BLaER1 treated with 17β-estradiol and CSF1 and Interleukin-3, amounts not matched to agents 10 nM and 100 nM (cell line): Measurements from ENCODE around the gene GSTO2.
"Not testable (repeated sequence)": the region's sequence is repeated elsewhere in the genome, so short reads cannot be mapped to it uniquely, and the experiment has no call there.

Source experiments
- H3K27ac ChIP-seq, 11 experiments: shearing (Covaris generic); formaldehyde crosslinking; 2 replicates each; pipeline ENCODE4 v1.8.1; 2022
- H3K27me3 ChIP-seq, 11 experiments: shearing (Covaris generic); formaldehyde crosslinking; 2 replicates each; pipeline ENCODE4 v1.8.1; 2022
- H3K36me3 ChIP-seq, 11 experiments: shearing (Covaris generic); formaldehyde crosslinking; 2 replicates each; pipeline ENCODE4 v1.8.1; 2022
- H3K4me1 ChIP-seq, 10 experiments: shearing (Covaris generic); formaldehyde crosslinking; 2 replicates each; pipeline ENCODE4 v1.8.1; 2022
- H3K4me2 ChIP-seq, 11 experiments: shearing (Covaris generic); formaldehyde crosslinking; 2 replicates each; pipeline ENCODE4 v1.8.1; 2022
- H3K4me3 ChIP-seq, 10 experiments: shearing (Covaris generic); formaldehyde crosslinking; 2 replicates each; pipeline ENCODE4 v1.8.1; 2022
- H3K9ac ChIP-seq, 11 experiments: shearing (Covaris generic); formaldehyde crosslinking; 2 replicates each; pipeline ENCODE4 v1.8.1; 2022
- H3K9me3 ChIP-seq, 11 experiments: shearing (Covaris generic); formaldehyde crosslinking; replicated peaks in 1 of 11; 2 replicates each; pipeline ENCODE4 v1.8.1; 2022
- H4K20me1 ChIP-seq, 11 experiments: shearing (Covaris generic); formaldehyde crosslinking; 2 replicates each; pipeline ENCODE4 v1.8.1; 2022
- Cebpa-rat ChIP-seq, 11 experiments: shearing (Covaris generic); IDR thresholded peaks; 2 replicates each; pipeline ENCODE4 v1.8.1; 2022

GSTO2 gene

GRCh38 chr10:104235801-104236200, 33.2 kb upstream of the GSTO2 start:
- Histone ChIP-seq H3K4me1 (peaks cover 0 to 13% (median 5%) of the 10 kb centered on the region in 10 experiments; a peak in 7 of 20 replicates), H3K9ac (no peak overlapping the region), H3K27me3 (peaks cover 21 to 32% (median 29%) of the 10 kb centered on the region in 11 experiments), H3K36me3 (0 out of 22 replicates have a peak, but pooled peaks cover 0 to 4% (median 0%) of the 10 kb centered on the region in 11 experiments), H3K27ac (no peak overlapping the region), H3K4me3 (no peak overlapping the region), H3K4me2 (no peak overlapping the region), H3K9me3 (peaks cover 38 to 51% (median 44%) of the 10 kb centered on the region in 11 experiments), H4K20me1 (no peaks in the 10 kb centered on the region)
- TF ChIP-seq Cebpa-rat (IDR thresholded peaks at IDR 0.05), result no peak

- H3K27me3 ChIP-seq, result no peaks in the 10 kb centered on the region
- no peak overlapping the region for H3K4me3 ChIP-seq
- peaks cover 0 to 13% (median 0%) of the 10 kb centered on the region in 10 experiments; a peak in 3 of 20 replicates for H3K4me1 ChIP-seq
- peak overlapping the region in 2 of 11 experiments; percentile 8 to 13; a peak in 2 of 22 replicates for H3K4me2 ChIP-seq
- TF ChIP-seq Cebpa-rat (IDR thresholded peaks at IDR 0.05), result no peak
- no peak overlapping the region for H3K9ac ChIP-seq
- no peaks in the 10 kb centered on the region for H3K36me3 ChIP-seq
- peaks cover 12 to 22% (median 15%) of the 10 kb centered on the region in 11 experiments for H3K9me3 ChIP-seq
- H3K27ac ChIP-seq, result no peak overlapping the region
- H4K20me1 ChIP-seq, result no peaks in the 10 kb centered on the region
Observed at GRCh38 chr10:104240078-104240477, 28.9 kb upstream of the GSTO2 start.

GRCh38 chr10:104242545-104242944, 26.4 kb upstream of the GSTO2 start:
- peaks cover 0 to 31% (median 0%) of the 10 kb centered on the region in 10 experiments; a peak in 6 of 20 replicates for H3K4me1 ChIP-seq
- H3K4me2 ChIP-seq, result no peak overlapping the region
- peaks cover 13 to 36% (median 28%) of the 10 kb centered on the region in 11 experiments for H3K9me3 ChIP-seq
- H3K27ac ChIP-seq, result no peak overlapping the region
- no peak for TF ChIP-seq Cebpa-rat (IDR thresholded peaks at IDR 0.05)
- no peaks in the 10 kb centered on the region for H4K20me1 ChIP-seq
- H3K4me3 ChIP-seq, result no peak overlapping the region
- H3K27me3 ChIP-seq, result no peaks in the 10 kb centered on the region
- no peaks in the 10 kb centered on the region for H3K36me3 ChIP-seq
- no peak overlapping the region for H3K9ac ChIP-seq

- H3K9ac ChIP-seq, H3K27me3 ChIP-seq, H3K36me3 ChIP-seq, H3K27ac ChIP-seq, H3K4me2 ChIP-seq, H4K20me1 ChIP-seq, H3K4me3 ChIP-seq: not testable (repeated sequence)
- peaks cover 0 to 36% (median 0%) of the 10 kb centered on the region in 10 experiments; a peak in 6 of 20 replicates for H3K4me1 ChIP-seq
- H3K9me3 ChIP-seq, result peaks cover 13 to 40% (median 31%) of the 10 kb centered on the region in 11 experiments
Observed at GRCh38 chr10:104243009-104243408, 26.0 kb upstream of the GSTO2 start.

GRCh38 chr10:104243512-104243911, 25.5 kb upstream of the GSTO2 start:
- Histone ChIP-seq H3K4me3 (no peak overlapping the region), H3K36me3 (no peaks in the 10 kb centered on the region), H3K9ac (no peak overlapping the region), H3K9me3 (peaks cover 16 to 42% (median 31%) of the 10 kb centered on the region in 11 experiments), H3K27ac (no peak overlapping the region), H3K27me3 (no peaks in the 10 kb centered on the region), H3K4me1 (peaks cover 0 to 41% (median 0%) of the 10 kb centered on the region in 10 experiments; a peak in 6 of 20 replicates), H4K20me1 (no peaks in the 10 kb centered on the region), H3K4me2 (no peak overlapping the region)
- TF ChIP-seq Cebpa-rat (IDR thresholded peaks at IDR 0.05), result no peak

- Histone ChIP-seq H3K27ac (no peak overlapping the region), H3K4me1 (peaks cover 0 to 34% (median 0%) of the 10 kb centered on the region in 10 experiments; a peak in 6 of 20 replicates), H3K27me3 (no peaks in the 10 kb centered on the region), H3K4me3 (no peak overlapping the region), H3K4me2 (no peak overlapping the region), H3K36me3 (no peaks in the 10 kb centered on the region), H3K9me3 (peaks cover 22 to 48% (median 32%) of the 10 kb centered on the region in 11 experiments), H3K9ac (no peak overlapping the region), H4K20me1 (no peaks in the 10 kb centered on the region)
- no peak for TF ChIP-seq Cebpa-rat (IDR thresholded peaks at IDR 0.05)
Observed at GRCh38 chr10:104245066-104245632, 23.8 kb upstream of the GSTO2 start.

- TF ChIP-seq Cebpa-rat (IDR thresholded peaks at IDR 0.05), result no peak
- Histone ChIP-seq H3K9me3 (peaks cover 22 to 48% (median 32%) of the 10 kb centered on the region in 11 experiments), H3K4me2 (peak overlapping the region in 4 of 11 experiments; percentile 24 to 57 (median 44); a peak in 6 of 22 replicates), H3K4me3 (no peak overlapping the region; a peak in 1 of 20 replicates), H3K4me1 (peaks cover 0 to 29% (median 0%) of the 10 kb centered on the region in 10 experiments; a peak in 6 of 20 replicates), H3K9ac (peak overlapping the region in 3 of 11 experiments; percentile 48 to 66 (median 52); a peak in 5 of 22 replicates), H3K27me3 (no peaks in the 10 kb centered on the region), H4K20me1 (no peaks in the 10 kb centered on the region), H3K36me3 (no peaks in the 10 kb centered on the region), H3K27ac (peak overlapping the region in 5 of 11 experiments; percentile 52 to 90 (median 79); a peak in 9 of 22 replicates)
Observed at GRCh38 chr10:104246976-104247375, 22.0 kb upstream of the GSTO2 start.

- Histone ChIP-seq H3K27me3 (no peaks in the 10 kb centered on the region), H3K4me2 (peak overlapping the region in 4 of 11 experiments; percentile 24 to 57 (median 44); a peak in 7 of 22 replicates), H3K36me3 (no peaks in the 10 kb centered on the region), H3K27ac (peak overlapping the region in 5 of 11 experiments; percentile 52 to 90 (median 79); a peak in 9 of 22 replicates), H3K4me1 (peaks cover 0 to 34% (median 0%) of the 10 kb centered on the region in 10 experiments; a peak in 6 of 20 replicates), H3K9me3 (peaks cover 22 to 48% (median 32%) of the 10 kb centered on the region in 11 experiments), H4K20me1 (no peaks in the 10 kb centered on the region), H3K4me3 (no peak overlapping the region; a peak in 1 of 20 replicates), H3K9ac (peak overlapping the region in 3 of 11 experiments; percentile 48 to 66 (median 52); a peak in 6 of 22 replicates)
- TF ChIP-seq Cebpa-rat (IDR thresholded peaks at IDR 0.05), result no peak
Observed at GRCh38 chr10:104247513-104248146, 21.4 kb upstream of the GSTO2 start.

- not testable (repeated sequence) for H3K4me3 ChIP-seq, H3K36me3 ChIP-seq, H3K27ac ChIP-seq, H3K9ac ChIP-seq, H4K20me1 ChIP-seq, H3K4me2 ChIP-seq, H3K27me3 ChIP-seq
- peaks cover 3 to 47% (median 7%) of the 10 kb centered on the region in 10 experiments for H3K4me1 ChIP-seq
- peaks cover 22 to 47% (median 32%) of the 10 kb centered on the region in 11 experiments for H3K9me3 ChIP-seq
Observed at GRCh38 chr10:104248931-104249330, 20.1 kb upstream of the GSTO2 start.
